ENCODE results near the gene MTHFD2L. TPM values are rescaled to one million over a fixed set of nuclear protein-coding genes. Genes with fewer than 3 reads are reported as not detected.

The MTHFD2L gene
- total RNA-seq, 8 experiments from 2014 or later = 11.7 to 30.7 (median 22.4) TPM

DNA sequence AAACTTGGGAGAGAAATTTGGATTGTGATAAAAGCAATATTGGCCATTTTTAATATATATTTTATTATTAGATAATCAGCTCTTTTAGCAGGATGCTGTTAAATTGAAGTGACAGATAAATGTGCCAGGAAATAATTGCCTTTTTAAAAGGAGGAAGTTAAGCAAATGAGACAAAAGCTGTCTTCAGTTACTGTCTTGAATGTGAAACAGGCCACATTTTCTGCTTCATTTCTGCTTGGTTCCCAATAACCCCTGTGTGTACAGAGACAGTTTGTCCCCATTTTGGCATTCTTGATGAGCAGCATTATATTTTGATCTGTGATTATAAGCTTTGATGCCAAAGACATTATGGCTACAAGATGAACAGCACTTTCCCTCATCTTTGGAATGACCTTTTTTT is 151.3 kb downstream of the MTHFD2L start:
- in situ Hi-C loops (cut with MboI; ENCODE audit: low pct_unique_long_range_greater_than_20kb in 2 of 9, low sequenced_read_pairs in 9 of 9, unreplicated experiment in 9 of 9) = loop anchor here in 1 of 9 experiments (25.0 kb wide), 1 partner anchor 122 kb away; no protein-coding TSS in a partner anchor
- no peaks in the 10 kb centered on the region for H3K4me1 ChIP-seq (replicated peaks in 1 of 2)
- ATAC-seq (replicated peaks in 6 of 8) = no peak
- no peak overlapping the region for H3K27ac ChIP-seq
- H3K4me3 ChIP-seq = no peak overlapping the region

GRCh38 chr4:74311696-74312313 is 153.9 kb downstream of the MTHFD2L start:
- in situ Hi-C loops (cut with MboI; ENCODE audit: low pct_unique_long_range_greater_than_20kb in 2 of 9, low sequenced_read_pairs in 9 of 9, unreplicated experiment in 9 of 9) = loop anchor here in 1 of 9 experiments (25.0 kb wide), 1 partner anchor 125 kb away; no protein-coding TSS in a partner anchor
- peak in 4 of 8 experiments; percentile 50 to 82 (median 62) for ATAC-seq (replicated peaks in 6 of 8)
- 0 to 100% (median 28%) methylated on average over 1 to 4 of the region's 4 CpGs for WGBS, 10 experiments
- H3K27ac ChIP-seq = no peak overlapping the region
- no peak overlapping the region for H3K4me3 ChIP-seq
- H3K4me1 ChIP-seq (replicated peaks in 1 of 2) = no peaks in the 10 kb centered on the region

DNA sequence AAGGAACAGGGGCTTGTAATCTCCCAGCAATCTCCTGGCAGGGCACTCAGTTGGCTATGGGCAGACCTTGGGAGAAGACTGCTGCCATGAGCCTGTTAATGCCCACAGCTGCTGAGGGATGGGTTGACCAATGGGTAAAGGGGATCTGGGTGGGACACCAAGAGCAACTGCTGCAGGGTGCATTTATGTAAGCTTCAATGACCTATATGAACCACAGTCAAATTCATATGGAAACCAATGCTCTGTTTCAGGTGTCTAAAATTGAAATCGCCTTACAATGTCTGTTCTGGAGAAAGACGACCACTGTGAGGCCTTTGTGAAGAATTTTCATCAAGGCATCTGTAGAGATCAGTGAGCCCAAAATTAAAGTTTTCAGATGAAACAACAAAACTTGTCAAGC is 156.4 kb downstream of the MTHFD2L start:
- Histone ChIP-seq H3K4me3 (no peak overlapping the region), H3K27ac (no peak overlapping the region), H3K4me1 (replicated peaks in 1 of 2) (no peaks in the 10 kb centered on the region)
- no peak for ATAC-seq (replicated peaks in 6 of 8)
- 79 to 100% (median 92%) methylated on average over 1 to 2 of the region's 2 CpGs; no CpG with 5 or more reads in 3 of the 10 experiments for WGBS, 10 experiments
- in situ Hi-C loops (cut with MboI; ENCODE audit: low pct_unique_long_range_greater_than_20kb in 2 of 9, low sequenced_read_pairs in 9 of 9, unreplicated experiment in 9 of 9) = loop anchor here in 1 of 9 experiments (25.0 kb wide), 1 partner anchor 127 kb away; no protein-coding TSS in a partner anchor

GRCh38 chr4:74314944-74315343 is 157.0 kb downstream of the MTHFD2L start:
- ATAC-seq (replicated peaks in 6 of 8) = no peak
- H3K27ac ChIP-seq = no peak overlapping the region
- no peaks in the 10 kb centered on the region for H3K4me1 ChIP-seq (replicated peaks in 1 of 2)
- WGBS, 10 experiments = 20 to 100% (median 80%) methylated on average over 1 to 2 of the region's 2 CpGs
- in situ Hi-C loops (cut with MboI; ENCODE audit: low pct_unique_long_range_greater_than_20kb in 2 of 9, low sequenced_read_pairs in 9 of 9, unreplicated experiment in 9 of 9) = loop anchor here in 1 of 9 experiments (25.0 kb wide), 1 partner anchor 128 kb away; no protein-coding TSS in a partner anchor
- no peak overlapping the region for H3K4me3 ChIP-seq

DNA sequence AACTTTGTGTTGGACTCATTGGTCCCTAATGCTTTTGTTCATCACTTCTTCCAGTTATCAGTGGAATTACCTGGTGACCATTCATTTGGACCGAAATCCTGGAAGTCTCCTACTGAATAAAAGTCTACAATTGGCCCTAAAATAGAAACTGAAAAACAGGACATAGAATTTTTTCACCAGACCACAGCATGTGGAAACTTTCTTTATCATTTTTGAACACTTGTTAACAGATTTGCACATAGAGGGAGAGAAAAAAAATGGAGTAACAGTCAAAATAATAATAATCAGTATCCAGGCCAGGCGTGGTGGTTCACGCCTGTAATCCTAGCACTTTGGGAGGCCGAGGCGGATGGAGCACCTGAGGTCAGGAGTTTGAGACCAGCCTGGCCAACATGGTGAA is 157.5 kb downstream of the MTHFD2L start:
- WGBS, 10 experiments = 20 to 100% (median 82%) methylated on average over 1 to 5 of the region's 5 CpGs; no CpG with 5 or more reads in 4 of the 10 experiments
- H3K27ac ChIP-seq = no peak overlapping the region
- no peak for ATAC-seq (replicated peaks in 6 of 8)
- in situ Hi-C loops (cut with MboI; ENCODE audit: low pct_unique_long_range_greater_than_20kb in 2 of 9, low sequenced_read_pairs in 9 of 9, unreplicated experiment in 9 of 9) = loop anchor here in 1 of 9 experiments (25.0 kb wide), 1 partner anchor 128 kb away; no protein-coding TSS in a partner anchor
- H3K4me1 ChIP-seq (replicated peaks in 1 of 2) = no peaks in the 10 kb centered on the region
- no peak overlapping the region for H3K4me3 ChIP-seq

DNA sequence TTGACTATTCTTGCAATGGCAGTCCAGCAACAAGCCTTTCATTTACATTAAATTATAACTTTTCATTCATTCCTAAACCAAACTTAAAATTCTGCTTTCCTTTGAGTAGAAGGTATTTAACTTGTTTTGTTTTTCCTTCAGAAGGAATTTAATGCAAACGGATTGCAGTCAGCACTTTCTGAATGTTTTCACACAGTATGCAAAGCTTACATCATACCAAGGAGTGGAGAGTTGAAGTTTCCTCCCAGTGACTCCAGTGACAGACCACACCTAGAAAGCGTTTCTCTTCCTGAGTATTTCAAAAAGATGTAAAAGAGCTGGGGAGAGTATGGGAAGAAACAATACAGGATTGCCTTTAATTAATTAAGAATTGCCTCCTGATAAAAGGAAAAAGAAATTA is 158.5 kb downstream of the MTHFD2L start:
- no peak overlapping the region for H3K4me3 ChIP-seq
- no peak overlapping the region for H3K27ac ChIP-seq
- peak in 3 of 8 experiments; percentile 76 to 86 (median 85) for ATAC-seq (replicated peaks in 6 of 8)
- H3K4me1 ChIP-seq (replicated peaks in 1 of 2) = no peaks in the 10 kb centered on the region
- 0 to 100% (median 45%) methylated on average over 1 to 2 of the region's 2 CpGs; no CpG with 5 or more reads in 1 of the 10 experiments for WGBS, 10 experiments
- in situ Hi-C loops (cut with MboI; ENCODE audit: low pct_unique_long_range_greater_than_20kb in 2 of 9, low sequenced_read_pairs in 9 of 9, unreplicated experiment in 9 of 9) = loop anchor here in 1 of 9 experiments (25.0 kb wide), 1 partner anchor 129 kb away; no protein-coding TSS in a partner anchor

- Histone ChIP-seq H3K27ac (no peak overlapping the region), H3K4me1 (replicated peaks in 1 of 2) (no peaks in the 10 kb centered on the region), H3K4me3 (no peak overlapping the region)
- 10 to 100% (median 74%) methylated on average over 1 to 3 of the region's 3 CpGs; no CpG with 5 or more reads in 1 of the 10 experiments for WGBS, 10 experiments
- in situ Hi-C loops (cut with MboI; ENCODE audit: low pct_unique_long_range_greater_than_20kb in 2 of 9, low sequenced_read_pairs in 9 of 9, unreplicated experiment in 9 of 9) = loop anchor here in 1 of 9 experiments (25.0 kb wide), 1 partner anchor 130 kb away; no protein-coding TSS in a partner anchor
- ATAC-seq (replicated peaks in 6 of 8) = no peak
Measured at GRCh38 chr4:74317616-74318246, 159.8 kb downstream of the MTHFD2L start.

DNA sequence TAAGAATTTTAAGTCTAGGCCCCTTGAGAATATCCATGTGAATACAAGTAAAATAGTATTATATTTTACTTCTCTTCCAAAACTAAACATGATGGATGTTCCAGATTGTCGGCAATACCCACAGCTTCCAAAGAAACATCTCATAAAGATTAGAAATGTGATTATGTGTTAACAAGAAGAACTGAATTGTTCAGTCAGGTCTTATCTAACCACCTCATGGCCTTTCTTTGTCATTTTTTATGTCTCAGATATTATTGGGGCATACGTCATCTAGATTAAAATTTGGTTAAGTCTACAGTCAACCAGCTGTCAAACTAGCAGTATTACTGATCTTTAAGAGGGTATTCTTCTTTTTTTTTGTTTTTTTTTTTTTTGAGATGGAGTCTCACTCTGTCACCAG is 160.4 kb downstream of the MTHFD2L start:
- Histone ChIP-seq H3K4me1 (replicated peaks in 1 of 2) (no peaks in the 10 kb centered on the region), H3K4me3 (no peak overlapping the region), H3K27ac (no peak overlapping the region)
- in situ Hi-C loops (cut with MboI; ENCODE audit: low pct_unique_long_range_greater_than_20kb in 2 of 9, low sequenced_read_pairs in 9 of 9, unreplicated experiment in 9 of 9) = loop anchor here in 1 of 9 experiments (25.0 kb wide), 1 partner anchor 131 kb away; no protein-coding TSS in a partner anchor
- 38 to 100% (median 88%) methylated on average over 1 to 2 of the region's 2 CpGs for WGBS, 10 experiments
- ATAC-seq (replicated peaks in 6 of 8) = no peak

DNA sequence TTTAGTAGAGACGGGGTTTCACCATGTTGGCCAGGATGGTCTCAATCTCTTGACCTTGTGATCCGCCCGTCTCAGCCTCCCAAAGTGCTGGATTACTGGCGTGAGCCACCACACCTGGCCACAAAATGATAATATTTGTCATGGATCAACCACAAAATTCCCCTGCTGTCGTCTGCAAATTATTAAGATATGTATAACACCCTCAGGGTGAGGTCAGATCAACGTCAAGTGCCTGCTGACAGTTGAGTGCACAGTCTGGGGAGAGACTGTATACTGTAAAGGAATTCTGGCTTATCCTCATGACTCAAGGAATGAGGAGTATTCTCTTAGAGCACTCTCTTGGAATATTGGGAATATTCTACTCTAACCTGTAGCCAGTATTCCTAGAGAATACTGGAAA is 161.6 kb downstream of the MTHFD2L start:
- no peak overlapping the region for H3K27ac ChIP-seq
- no peaks in the 10 kb centered on the region for H3K4me1 ChIP-seq (replicated peaks in 1 of 2)
- 20 to 94% (median 71%) methylated on average over 1 to 6 of the region's 6 CpGs; no CpG with 5 or more reads in 3 of the 10 experiments for WGBS, 10 experiments
- peak in 2 of 8 experiments; percentile 9 to 33 for ATAC-seq (replicated peaks in 6 of 8)
- in situ Hi-C loops (cut with MboI; ENCODE audit: low pct_unique_long_range_greater_than_20kb in 2 of 9, low sequenced_read_pairs in 9 of 9, unreplicated experiment in 9 of 9) = loop anchor here in 1 of 9 experiments (25.0 kb wide), 1 partner anchor 132 kb away; no protein-coding TSS in a partner anchor
- no peak overlapping the region for H3K4me3 ChIP-seq

- in situ Hi-C loops (cut with MboI; ENCODE audit: low pct_unique_long_range_greater_than_20kb in 2 of 9, low sequenced_read_pairs in 9 of 9, unreplicated experiment in 9 of 9) = loop anchor here in 1 of 9 experiments (25.0 kb wide), 1 partner anchor 133 kb away; no protein-coding TSS in a partner anchor
- peak in 5 of 8 experiments; percentile 53 to 87 (median 59) for ATAC-seq (replicated peaks in 6 of 8)
- H3K4me1 ChIP-seq (replicated peaks in 1 of 2) = no peaks in the 10 kb centered on the region
- no peak overlapping the region for H3K27ac ChIP-seq
- no peak overlapping the region for H3K4me3 ChIP-seq
- WGBS, 10 experiments = 27 to 86% (median 43%) methylated on average over 1 to 4 of the region's 4 CpGs; no CpG with 5 or more reads in 1 of the 10 experiments
Measured at GRCh38 chr4:74320559-74321118, 162.7 kb downstream of the MTHFD2L start.

DNA sequence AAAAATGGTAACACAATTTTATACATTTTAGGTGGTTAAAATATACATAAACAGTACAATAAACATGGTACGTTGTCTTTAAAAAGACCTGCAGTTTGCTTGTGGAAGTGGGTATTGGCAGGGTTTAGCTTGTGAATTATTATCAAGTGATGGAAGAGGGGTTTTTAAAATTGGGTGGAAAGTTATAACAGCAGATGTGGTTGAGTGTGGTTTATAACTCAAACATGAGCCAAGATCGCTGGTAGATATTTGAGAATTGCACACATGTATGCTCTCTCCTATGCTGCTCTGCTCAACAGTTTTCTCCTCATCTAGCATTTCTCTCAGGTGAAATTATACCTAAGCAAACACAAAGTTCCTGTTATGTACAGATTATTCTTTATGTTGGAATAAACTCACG is 164.4 kb downstream of the MTHFD2L start:
- Histone ChIP-seq H3K4me3 (no peak overlapping the region), H3K27ac (no peak overlapping the region), H3K4me1 (replicated peaks in 1 of 2) (no peaks in the 10 kb centered on the region)
- no peak for ATAC-seq (replicated peaks in 6 of 8)
- in situ Hi-C loops (cut with MboI; ENCODE audit: low pct_unique_long_range_greater_than_20kb in 2 of 9, low sequenced_read_pairs in 9 of 9, unreplicated experiment in 9 of 9) = loop anchor here in 1 of 9 experiments (25.0 kb wide), 1 partner anchor 135 kb away; no protein-coding TSS in a partner anchor
- WGBS, 10 experiments = 18 to 100% (median 93%) methylated on average over 2 to 3 of the region's 3 CpGs; no CpG with 5 or more reads in 1 of the 10 experiments

GRCh38 chr4:74323663-74324062 is 165.7 kb downstream of the MTHFD2L start:
- Histone ChIP-seq H3K4me3 (no peak overlapping the region), H3K4me1 (replicated peaks in 1 of 2) (no peaks in the 10 kb centered on the region), H3K27ac (no peak overlapping the region)
- WGBS, 10 experiments = 0 to 87% (median 62%) methylated on average over 1 to 3 of the region's 4 CpGs
- in situ Hi-C loops (cut with MboI; ENCODE audit: low pct_unique_long_range_greater_than_20kb in 2 of 9, low sequenced_read_pairs in 9 of 9, unreplicated experiment in 9 of 9) = loop anchor here in 1 of 9 experiments (25.0 kb wide), 1 partner anchor 136 kb away; no protein-coding TSS in a partner anchor
- peak in 1 of 8 experiments; percentile 8 for ATAC-seq (replicated peaks in 6 of 8)

Data from motor neuron (in vitro differentiated cells).